Osteoblast (primary cell): ENCODE data around the gene MEX3A. TPM values are rescaled to one million over a fixed set of nuclear protein-coding genes. Genes with fewer than 3 reads are reported as not detected.

ENCODE experiments used
- DNase-seq: peaks from one replicate; pipeline ENCODE4 v3.0.0; 2011; ENCODE audit warnings: low spot score, mixed read lengths; ENCODE audit not compliant: insufficient read length; ENCODE audit errors: missing footprints
- H2AFZ ChIP-seq: 2 replicates; pipeline ENCODE4 v1.6.0; 2011; ENCODE audit warnings: mild to moderate bottlenecking, low read length
- H3K27ac ChIP-seq: 2 replicates; pipeline ENCODE4 v1.5.1; 2011; ENCODE audit warnings: mild to moderate bottlenecking, low read depth, low read length, moderate library complexity
- H3K27me3 ChIP-seq: 2 replicates; pipeline ENCODE4 v1.6.0; 2012; ENCODE audit warnings: mild to moderate bottlenecking, control low read depth, inconsistent platforms, low read length, moderate library complexity; ENCODE audit not compliant: insufficient read depth
- H3K36me3 ChIP-seq: 2 replicates; pipeline ENCODE4 v1.5.1; 2011; ENCODE audit warnings: mild to moderate bottlenecking, low read length, control low read depth, moderate library complexity; ENCODE audit not compliant: insufficient read depth
- H3K4me1 ChIP-seq: 2 replicates; pipeline ENCODE4 v1.5.1; 2011; ENCODE audit warnings: mild to moderate bottlenecking, low read length, control low read depth, moderate library complexity; ENCODE audit not compliant: insufficient read depth
- H3K4me2 ChIP-seq: 2 replicates; pipeline ENCODE4 v1.6.0; 2011; ENCODE audit warnings: mild to moderate bottlenecking, low read length; ENCODE audit not compliant: insufficient read depth
- H3K4me3 ChIP-seq: fragments of 200-600 bp; sonication (generic); 3 replicates; pipeline ENCODE4 v1.5.1; 2012; ENCODE audit warnings: mild to moderate bottlenecking, low read length, inconsistent platforms; ENCODE audit not compliant: insufficient read depth
- H3K79me2 ChIP-seq: 2 replicates; pipeline ENCODE4 v1.6.0; 2012; ENCODE audit warnings: mild to moderate bottlenecking, low read length, control low read depth, inconsistent platforms; ENCODE audit not compliant: insufficient read depth
- H3K9me3 ChIP-seq: 2 replicates; pipeline ENCODE4 v1.5.1; 2011; ENCODE audit warnings: low read depth, low read length, control low read depth
- H4K20me1 ChIP-seq: 2 replicates; pipeline ENCODE4 v1.6.0; 2012; ENCODE audit warnings: mild to moderate bottlenecking, low read length, control low read depth; ENCODE audit not compliant: insufficient read depth
- total RNA-seq: library from RNA; depleted of rRNA; stranded (reverse); fragments of >200 nt; gene quantifications from 2 replicates; pipeline ENCODE4 v1.2.3, GENCODE V29; 2012
- TF ChIP-seq, protein P1 (sequence below): IDR thresholded peaks from 2 replicates; pipeline ENCODE4 v1.5.1; 2011; ENCODE audit warnings: mild to moderate bottlenecking, low read depth, low read length, moderate library complexity; ENCODE audit errors: extremely low read depth

The MEX3A gene
- total RNA-seq, 1 donor = 1.1 TPM

DNA sequence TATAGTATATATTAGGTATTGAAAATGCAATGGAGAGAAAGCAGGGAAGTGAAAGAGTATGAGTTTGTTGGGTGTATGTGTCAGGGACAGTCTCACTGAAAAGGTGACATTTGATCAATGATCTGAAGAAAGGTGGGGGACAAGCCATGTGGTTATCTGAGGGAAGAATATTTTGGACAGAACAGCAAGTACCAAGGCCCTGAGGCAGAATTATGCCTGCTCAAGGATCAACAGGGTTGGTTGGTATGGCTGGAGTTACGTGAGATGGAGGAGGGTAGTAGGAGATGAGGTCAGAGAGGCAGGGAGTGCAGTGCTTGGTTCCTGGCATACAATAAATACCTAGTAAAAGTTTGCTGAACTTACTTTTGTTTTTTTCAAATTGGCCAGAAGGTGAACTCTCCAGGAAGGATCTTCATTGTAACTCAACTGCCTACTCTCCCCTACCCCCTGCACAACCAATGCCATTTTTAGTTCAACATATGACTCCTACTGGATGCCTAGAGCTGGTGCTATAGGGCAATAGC, 25.9 kb downstream of the MEX3A start:
- Histone ChIP-seq H3K27ac (no peak overlapping the region), H3K79me2 (peaks cover 31% of the 10 kb centered on the region), H3K4me2 (peak overlapping the region; percentile 13), H4K20me1 (peaks cover 10% of the 10 kb centered on the region), H3K9me3 (no peaks in the 10 kb centered on the region), H3K36me3 (peaks cover 10% of the 10 kb centered on the region), H3K4me3 (no peak overlapping the region), H3K4me1 (peaks cover 19% of the 10 kb centered on the region), H3K27me3 (no peaks in the 10 kb centered on the region), H2AFZ (no peak overlapping the region)
- peak; percentile 75 for DNase-seq
- TF ChIP-seq, protein P1, sequence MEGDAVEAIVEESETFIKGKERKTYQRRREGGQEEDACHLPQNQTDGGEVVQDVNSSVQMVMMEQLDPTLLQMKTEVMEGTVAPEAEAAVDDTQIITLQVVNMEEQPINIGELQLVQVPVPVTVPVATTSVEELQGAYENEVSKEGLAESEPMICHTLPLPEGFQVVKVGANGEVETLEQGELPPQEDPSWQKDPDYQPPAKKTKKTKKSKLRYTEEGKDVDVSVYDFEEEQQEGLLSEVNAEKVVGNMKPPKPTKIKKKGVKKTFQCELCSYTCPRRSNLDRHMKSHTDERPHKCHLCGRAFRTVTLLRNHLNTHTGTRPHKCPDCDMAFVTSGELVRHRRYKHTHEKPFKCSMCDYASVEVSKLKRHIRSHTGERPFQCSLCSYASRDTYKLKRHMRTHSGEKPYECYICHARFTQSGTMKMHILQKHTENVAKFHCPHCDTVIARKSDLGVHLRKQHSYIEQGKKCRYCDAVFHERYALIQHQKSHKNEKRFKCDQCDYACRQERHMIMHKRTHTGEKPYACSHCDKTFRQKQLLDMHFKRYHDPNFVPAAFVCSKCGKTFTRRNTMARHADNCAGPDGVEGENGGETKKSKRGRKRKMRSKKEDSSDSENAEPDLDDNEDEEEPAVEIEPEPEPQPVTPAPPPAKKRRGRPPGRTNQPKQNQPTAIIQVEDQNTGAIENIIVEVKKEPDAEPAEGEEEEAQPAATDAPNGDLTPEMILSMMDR = no peak

DNA sequence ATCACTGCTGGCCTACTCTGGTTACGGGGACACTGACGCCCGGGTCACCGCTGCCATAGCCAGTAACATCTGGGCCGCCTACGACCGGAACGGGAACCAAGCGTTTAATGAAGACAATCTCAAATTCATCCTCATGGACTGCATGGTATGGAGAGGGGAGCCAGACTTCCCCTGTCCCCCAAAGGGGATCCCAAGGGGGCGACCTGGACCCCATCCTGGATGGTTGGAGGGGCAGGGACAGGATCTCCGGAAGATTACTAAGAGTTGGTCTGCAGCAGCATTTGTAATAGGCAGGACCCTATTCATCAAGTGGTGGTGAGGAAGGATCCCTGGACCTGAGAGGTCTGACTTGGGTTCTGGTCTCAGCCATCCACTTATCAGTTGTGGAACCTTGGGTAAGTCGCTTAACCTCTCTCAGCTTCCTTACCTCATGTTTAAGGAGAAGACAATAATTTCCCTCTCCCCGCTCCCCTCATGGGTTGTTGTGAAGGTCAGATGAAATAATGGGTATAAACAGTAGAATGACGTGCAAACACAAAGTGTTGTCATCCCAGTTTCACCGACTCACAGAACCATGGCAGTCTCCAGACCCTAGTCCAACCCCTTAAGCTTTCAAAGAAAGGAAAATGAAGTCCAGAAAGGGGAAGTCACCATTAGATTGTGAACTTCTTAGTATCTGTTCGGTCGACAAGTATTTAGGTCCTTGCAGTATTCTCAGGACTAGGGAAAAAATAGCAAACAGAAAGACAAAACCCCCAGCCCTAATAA, 26.8 kb downstream of the MEX3A start:
- H3K4me3 ChIP-seq = peak overlapping the region; percentile 99
- H3K36me3 ChIP-seq = peaks cover 13% of the 10 kb centered on the region
- H3K27ac ChIP-seq = peak overlapping the region; percentile 75
- peaks cover 10% of the 10 kb centered on the region for H4K20me1 ChIP-seq
- H3K4me2 ChIP-seq = peak overlapping the region; percentile 97
- H3K9me3 ChIP-seq = no peaks in the 10 kb centered on the region
- TF ChIP-seq, protein P1 = no peak
- H3K27me3 ChIP-seq = no peaks in the 10 kb centered on the region
- H2AFZ ChIP-seq = peak overlapping the region; percentile 98
- peak; percentile 46 for DNase-seq
- H3K79me2 ChIP-seq = peaks cover 33% of the 10 kb centered on the region
- H3K4me1 ChIP-seq = peaks cover 19% of the 10 kb centered on the region

DNA sequence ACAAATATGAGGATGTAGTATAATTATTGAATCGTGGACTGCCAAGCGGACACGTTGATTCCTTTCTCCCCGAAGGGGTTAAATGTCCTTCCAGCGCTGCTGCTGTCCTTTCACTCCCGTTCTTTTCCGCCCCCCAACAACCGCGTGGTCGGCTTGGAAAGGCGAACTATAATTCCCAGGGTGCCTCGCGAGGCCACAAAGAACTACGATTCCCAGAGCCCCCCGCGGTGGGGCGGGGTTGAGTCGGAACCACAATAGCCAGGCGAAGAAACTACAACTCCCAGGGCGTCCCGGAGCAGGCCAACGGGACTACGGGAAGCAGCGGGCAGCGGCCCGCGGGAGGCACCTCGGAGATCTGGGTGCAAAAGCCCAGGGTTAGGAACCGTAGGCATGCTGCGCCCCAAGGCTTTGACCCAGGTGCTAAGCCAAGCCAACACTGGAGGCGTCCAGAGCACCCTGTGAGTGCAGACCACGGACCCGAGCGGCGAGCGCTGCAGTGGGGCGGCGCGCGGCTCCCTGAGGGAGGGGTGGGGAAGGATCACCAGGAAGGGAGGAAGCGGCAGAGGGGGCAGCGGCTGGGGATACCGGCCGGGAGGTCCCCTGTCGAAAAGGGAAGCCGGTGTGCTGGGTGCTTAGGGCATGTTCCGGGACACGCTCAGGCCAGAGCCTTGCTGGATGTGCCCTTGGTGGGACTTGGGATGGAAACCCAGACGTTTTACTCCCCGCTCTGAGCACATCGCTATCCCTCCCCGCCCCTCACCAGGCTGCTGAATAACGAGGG, 27.6 kb downstream of the MEX3A start, which contains the start of gene LAMTOR2:
LAMTOR2 (plus strand) TSS at position 283 of the 781 bp plus-strand sequence; CDS start at position 391, 108 bp downstream.
- Histone ChIP-seq H3K27ac (peak within 1 kb of the TSS; percentile 75), H3K27me3 (no peaks in the 10 kb centered on the region), H2AFZ (peak within 1 kb of the TSS; percentile 98), H3K9me3 (no peaks in the 10 kb centered on the region), H3K4me3 (peak within 1 kb of the TSS; percentile 99), H3K4me1 (peaks cover 19% of the 10 kb centered on the region), H3K79me2 (peaks cover 33% of the 10 kb centered on the region), H3K36me3 (peaks cover 21% of the 10 kb centered on the region), H4K20me1 (peaks cover 10% of the 10 kb centered on the region), H3K4me2 (peak within 1 kb of the TSS; percentile 97)
- TF ChIP-seq, protein P1 = no peak
- DNase-seq = peak; percentile 99
